SIG-M5 (cell line): ENCODE results near the gene ZSCAN22.

Experiments used
- DNase-seq: peaks from one replicate; lab custom pipeline; 2025; lab: John Stamatoyannopoulos, UW

The ZSCAN22 gene

DNA sequence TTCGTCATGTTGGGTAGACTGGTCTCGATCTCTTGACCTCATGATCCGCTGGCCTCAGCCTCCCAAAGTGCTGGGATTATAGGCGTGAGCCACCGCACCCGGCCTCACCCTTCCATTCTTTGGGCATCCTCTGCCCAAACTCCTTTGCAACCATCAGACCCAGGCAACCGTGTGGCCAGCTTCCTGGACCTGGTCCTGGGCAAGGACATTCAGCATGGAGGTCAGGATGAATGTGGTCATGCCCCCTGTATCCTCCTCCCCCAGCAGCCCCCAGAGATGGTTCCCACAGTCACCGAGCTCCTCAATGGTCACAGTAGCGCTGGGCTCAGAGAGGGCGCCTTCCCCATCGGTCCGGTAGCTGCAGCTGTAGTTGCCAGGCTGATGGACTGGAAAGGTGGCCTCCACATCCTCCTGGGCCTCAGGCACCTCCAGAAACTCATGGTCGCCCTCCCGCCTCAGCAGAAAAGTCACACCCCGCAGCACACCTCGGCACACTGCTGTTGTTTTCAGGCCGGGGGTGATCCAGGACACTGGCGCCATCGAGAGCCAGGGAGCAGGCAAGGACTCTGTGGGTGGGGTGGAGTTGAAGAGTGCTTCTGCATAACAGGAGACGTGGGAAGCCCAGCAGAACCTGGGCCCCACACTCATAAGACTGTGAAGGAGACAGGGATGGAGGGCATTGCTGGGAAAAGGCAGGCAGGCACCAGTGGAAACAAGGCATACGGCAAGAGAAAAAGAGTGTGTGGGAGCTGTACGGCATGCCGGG is 25.4 kb downstream of the ZSCAN22 start:
- DNase-seq = no peak

DNA sequence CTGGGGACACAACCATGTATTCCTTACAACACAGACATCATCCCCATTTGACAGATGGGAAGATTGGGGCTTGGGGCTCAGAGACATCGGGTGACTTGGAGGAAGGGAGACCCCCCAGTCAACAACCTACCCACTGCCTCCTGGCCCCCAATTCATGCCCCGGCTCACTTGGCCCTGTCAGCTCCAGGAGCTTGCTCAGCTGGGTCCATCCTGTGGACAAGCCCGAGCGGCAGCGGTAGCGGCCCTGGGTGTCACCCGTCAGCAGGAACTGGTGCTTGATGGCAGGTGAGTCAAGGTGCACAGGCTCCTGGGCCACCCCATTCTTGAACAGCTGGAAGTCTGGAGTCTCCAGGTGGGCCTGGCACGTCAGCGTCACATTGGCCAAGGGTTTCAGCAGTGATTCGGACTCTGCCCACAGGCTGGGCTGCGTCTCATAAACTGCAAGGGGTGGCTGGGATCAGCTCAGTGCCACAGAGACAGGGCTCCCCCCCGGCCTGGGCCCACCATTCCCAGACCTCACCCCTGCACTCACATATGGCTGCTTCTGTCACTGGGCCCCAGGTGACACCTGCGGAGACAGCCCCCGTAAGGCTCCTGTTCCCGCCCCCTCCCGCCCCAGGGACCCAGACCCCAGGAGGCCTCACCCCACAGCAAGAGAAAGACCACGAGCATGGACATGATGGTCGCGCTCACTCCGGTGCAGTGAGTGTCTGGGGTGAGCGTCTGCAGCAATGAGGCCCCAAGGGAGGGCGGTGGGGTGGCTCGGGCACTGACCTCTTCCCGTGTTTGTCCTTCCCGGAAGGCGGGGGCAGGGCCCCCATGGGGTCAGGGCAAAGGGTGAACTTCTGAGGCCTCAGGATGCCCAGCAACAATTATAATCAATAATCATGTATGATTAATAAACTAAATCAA is 26.2 kb downstream of the ZSCAN22 start, which contains the start of gene A1BG:
A1BG (minus strand) TSS at position 733 of the 912 bp plus-strand sequence; CDS start at position 678, 55 bp downstream.
- DNase-seq = no peak

DNA sequence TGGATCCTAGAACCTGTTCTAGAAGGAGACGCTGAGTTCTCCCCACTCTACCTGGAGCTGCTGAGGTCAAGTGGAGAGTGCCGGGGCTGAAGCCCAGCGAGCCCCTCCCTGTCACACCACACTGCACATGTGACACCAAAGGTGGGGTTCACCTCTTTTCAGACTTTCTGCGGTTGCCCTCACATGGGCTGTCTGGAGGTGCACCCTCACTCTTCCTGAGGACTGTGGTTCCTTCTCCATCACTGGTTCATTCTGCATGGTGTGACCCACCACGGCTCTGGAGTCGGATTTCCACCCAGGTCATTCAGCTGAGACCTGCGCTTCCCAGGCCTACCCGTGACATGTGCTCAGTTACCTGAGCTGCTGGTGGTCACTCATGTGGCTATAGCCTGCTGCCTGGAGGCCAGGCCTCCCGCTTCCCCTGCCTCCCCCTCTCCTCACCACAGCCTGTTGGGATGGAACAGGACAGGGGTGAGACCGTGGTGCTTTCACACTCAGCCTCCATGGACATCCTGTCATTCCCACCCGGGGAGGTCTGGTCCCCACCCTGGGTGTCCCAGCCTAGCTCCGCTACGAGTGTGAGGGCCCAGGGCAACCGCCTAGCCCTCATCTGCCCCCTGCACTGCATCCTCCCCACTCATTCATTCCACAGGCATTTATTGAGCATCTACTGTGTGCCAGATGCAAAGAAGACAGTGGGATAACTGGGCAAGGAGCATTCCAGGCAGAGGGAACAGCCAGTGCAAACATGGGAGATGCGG is 27.1 kb downstream of the ZSCAN22 start:
- DNase-seq = no peak

DNA sequence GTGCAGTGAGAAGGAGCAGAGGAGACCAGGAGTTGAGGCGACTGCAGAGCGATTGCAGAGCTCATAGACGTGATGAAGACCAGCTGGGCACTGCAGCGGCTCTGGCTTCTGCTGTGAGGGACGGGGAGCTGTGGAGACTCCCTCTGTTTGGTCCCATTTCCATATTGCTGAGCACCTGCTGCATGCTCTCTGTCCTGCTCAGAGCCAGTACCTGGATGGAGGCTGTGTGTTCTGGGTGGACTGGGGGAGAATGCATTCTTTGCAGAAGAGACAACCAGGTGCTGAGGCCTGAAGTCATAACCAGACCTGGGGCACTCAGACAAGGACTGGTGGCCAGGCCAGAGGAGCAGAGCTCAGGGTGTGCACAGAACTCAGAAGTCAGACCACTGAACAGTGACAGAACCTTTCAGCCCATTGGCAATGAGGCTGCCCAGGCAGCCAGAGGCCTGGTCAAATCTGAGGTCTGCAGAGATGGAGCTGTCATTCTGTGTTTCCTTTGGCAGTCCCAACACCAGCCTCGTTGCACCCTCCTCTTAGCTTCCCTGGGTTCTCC is 27.8 kb downstream of the ZSCAN22 start:
- DNase-seq = no peak

DNA sequence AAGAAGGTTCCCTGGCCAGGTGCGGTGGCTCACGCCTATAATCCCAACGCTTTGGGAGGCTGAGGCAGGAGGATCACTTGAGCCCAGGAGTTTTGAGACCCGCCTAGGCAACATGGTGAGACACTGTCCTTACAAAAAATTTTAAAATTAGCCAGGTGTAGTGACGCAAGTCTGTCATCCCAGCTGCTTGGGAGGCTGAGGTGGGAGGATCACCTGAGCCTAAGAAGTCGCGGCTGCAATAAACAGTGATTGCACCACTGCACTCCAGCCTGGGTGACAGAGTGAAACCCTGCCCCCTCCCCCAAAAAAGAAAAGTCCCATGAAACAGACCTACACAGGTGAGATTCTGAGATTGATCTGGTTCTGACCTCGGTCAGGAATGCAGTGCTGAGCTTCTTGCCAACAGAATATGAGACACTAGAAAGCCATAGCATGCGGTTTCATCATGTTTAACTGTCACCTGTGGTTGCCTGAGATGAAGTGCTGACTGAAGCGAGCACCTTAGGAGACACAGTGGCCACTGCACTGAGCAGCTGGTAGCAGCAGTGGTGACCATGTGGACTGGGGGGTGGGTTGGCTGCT is 28.5 kb downstream of the ZSCAN22 start:
- no peak for DNase-seq

DNA sequence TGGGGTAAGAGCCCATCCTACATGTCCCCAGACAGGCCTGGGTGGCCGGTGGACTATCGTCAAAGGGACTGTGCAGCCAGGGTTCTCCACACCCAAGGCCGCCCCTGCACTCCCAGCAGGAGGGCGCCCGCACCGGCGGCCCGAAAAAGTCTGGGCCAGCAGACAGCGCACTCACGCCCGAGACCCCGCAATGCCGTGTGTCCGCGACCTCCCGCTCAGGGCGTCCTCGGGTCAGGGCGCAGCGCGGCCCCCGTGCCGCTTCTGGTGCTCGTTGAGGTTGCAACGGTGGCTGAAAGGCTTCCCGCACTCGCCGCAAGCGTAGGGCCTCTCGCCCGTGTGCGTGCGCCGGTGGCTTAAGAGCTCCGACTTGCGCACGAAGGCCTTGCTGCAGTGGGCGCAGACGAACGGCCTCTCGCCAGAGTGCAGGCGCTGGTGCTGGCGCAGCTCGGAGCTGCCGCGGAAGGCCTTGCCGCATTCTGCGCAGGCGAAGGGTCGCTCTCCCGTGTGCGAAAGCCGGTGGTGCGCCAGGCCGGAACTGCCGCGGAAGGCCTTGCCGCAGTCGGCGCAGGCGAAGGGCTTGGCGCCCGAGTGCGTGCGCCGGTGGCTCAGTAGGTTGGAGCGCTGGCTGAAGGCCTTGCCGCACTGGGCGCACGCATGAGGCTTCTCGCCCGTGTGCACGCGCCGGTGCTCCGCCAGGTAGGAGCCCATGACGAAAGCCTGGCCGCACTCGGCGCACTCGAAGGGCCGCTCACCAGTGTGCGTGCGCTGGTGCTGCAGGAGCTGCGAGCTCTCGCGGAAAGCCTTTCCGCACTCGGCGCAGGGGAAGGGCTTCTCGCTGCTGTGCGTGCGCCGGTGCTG is 29.3 kb downstream of the ZSCAN22 start:
- DNase-seq = no peak

DNA sequence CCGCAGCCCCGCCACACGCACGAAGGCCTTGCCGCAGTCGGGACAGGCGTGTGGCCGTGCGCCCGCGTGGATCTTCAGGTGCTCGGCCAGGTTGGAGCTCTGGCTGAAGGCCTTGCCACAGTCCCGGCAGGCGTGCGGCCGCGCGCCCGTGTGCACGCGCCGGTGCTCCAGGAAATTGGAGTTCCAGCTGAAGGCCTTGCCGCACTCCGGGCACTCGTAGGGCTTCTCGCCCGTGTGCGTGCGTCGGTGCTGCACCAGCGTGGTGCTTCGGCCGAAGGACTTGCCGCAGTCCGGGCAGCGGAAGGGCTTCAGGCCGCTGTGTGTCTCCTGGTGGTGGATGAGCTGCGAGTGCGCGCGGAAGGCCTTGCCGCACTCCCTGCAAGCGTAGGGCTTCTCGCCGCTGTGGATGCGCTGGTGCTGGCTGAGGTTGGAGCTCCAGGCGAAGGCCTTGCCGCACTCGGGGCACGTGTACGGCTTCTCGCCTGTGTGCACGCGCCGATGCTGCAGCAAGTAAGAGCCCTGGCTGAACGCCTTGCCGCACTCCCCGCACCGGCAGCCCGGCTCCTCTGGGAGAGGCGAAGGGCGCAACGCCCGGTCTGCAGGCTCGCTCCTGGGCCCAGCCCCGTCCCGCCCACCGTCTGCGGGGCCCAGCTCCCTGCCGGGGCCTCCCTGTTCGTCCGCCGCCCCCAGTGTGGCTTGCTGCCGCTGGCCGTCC is 30.1 kb downstream of the ZSCAN22 start:
- no peak for DNase-seq

DNA sequence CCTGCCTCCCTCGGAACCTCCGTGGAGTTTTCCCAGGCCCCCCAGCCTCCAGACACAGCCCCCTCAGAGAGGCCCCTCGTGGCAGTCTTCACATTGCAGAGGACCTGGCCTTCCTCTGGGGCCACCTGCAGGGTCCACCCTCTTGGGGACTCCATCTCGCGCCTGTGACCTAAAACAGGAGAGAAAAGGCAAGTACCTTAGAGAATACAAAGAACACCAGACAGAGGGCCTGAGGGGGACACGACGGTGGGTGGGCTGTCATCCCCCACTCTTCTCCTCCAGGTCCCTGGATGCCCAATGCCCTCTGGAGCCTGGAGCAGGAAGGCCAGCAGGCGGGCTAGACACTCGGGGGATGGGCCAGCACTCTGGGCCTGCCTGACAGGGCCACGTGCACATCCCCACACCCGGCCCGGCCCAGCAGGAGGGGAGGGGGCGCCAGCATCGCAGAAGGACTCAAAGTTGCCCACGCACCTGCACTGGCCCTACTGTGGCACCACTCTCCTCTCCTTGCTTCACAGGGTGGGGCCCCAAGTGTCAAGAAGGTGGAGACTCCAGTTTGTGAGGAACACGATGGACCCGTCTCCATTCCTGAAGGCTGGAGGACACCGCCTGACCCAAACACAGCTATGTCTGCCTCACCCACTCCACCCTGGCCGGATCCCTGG is 30.8 kb downstream of the ZSCAN22 start:
- no peak for DNase-seq

DNA sequence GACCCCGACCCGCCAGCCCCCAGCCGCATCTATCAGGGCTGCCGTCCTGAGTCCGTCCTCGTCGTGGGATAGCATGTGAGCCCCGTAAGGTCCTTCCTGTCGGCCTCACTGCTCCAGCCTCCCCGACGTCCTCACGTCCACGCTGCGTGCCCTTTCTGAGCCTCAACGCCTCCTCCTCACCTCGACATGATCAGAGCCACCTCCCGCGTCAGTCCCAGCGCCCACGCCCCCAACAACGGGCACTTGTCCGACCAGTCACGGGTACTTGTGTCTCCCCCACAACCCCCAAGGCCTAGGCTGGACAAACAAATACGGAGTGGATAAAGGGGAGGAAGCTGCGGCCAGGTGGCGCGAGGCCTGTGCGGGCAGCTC is 35.1 kb downstream of the ZSCAN22 start:
- DNase-seq = no peak

DNA sequence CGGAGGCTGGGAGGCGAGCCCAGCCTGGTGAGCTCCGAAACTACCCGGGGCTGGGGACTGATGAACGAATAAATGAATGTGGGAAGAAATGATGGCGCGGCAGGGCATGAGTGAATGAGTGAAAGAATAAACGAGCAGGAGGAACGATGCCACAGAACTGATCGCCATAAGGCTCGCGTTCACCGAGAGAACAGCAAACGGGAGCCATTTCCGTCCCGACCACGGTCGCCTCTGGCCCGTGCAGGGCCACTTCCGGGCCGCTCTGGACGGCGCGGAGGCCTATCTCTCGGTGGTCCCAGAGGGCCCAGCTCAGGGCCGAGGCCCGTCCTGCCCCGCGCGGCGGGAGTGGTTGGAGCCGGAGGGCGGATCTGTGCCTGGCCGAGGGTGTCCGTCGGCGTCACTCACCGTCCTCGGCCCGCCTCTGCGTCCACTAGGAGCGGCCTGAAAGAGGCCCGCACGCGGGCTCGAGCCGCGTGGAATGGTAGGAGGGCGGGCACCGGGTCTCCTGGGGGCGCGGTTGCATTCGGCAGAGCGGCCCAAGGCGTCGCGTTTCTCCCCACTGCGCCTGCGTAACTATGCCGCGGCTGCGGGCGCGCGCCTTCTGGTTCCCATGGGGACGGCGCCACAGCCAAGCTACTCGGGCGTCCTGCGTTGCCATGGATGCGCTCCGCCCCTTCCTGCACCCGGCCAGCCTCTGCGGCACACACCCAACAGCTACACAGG is 35.6 kb downstream of the ZSCAN22 start, which contains the start of gene ZNF497:
ZNF497 (minus strand) TSS at position 480 of the 723 bp plus-strand sequence. CDS start 5,116 bp downstream, outside the sequence.
- DNase-seq = peak; percentile 56

DNA sequence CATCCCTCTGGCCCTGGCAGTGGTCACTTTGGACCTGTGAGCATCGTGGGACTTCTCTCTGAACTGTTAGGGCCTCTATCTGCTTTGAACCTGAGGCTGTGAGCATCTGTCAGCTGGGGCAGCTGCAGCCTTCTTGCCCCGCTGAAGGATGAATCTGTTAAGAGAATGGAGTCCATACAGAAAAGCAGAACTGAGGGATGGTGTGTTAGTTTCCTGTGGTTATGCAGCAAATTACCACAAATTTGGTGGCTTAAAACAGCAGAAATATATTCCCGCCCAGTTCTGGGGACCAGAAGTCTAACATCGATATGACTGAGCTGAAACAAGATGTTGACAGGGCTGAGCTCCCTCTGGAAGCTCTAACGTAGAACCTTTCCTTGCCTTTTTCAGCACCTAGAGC is 37.4 kb downstream of the ZSCAN22 start:
- DNase-seq = peak; percentile 67

DNA sequence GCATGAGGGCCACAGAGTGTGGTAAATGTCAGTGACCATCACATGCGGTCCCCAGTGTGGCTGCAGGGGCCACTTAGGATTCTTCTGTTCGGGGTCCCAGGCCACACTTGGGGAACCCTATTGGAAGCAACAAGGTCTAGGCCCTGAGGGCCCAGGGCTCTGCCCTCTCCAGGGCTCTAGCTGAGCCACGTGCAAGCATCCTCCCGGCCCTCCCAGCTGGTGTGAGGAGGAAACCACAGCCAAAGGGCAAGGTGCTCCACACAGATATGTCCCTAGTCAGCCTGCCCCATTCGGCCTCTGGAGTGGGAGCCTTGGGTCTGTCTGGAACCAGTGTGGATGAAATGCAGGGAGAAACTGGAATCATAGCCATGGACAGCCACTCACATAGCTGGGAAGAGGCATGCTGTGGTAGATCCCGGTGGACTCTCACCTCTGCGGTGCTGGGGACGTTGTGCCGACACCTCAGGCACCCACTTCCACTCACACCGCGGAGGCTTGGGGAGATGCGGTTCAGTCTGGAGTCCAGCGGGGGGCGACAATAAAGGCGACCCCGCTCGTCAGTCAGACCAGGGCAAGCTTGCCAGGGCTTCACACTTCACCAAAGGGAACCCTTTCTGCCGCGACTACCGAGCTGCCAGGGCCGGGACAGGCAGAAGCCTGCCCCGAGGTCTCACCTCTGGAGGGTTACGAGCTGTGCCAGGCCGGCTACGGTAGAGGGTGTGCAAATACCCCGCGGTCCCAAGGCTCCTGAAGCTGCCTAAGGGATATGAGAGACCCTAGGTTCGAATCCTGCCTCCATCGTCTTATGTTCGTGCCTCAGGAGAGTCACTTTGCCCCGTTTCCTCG is 40.0 kb downstream of the ZSCAN22 start:
- no peak for DNase-seq

DNA sequence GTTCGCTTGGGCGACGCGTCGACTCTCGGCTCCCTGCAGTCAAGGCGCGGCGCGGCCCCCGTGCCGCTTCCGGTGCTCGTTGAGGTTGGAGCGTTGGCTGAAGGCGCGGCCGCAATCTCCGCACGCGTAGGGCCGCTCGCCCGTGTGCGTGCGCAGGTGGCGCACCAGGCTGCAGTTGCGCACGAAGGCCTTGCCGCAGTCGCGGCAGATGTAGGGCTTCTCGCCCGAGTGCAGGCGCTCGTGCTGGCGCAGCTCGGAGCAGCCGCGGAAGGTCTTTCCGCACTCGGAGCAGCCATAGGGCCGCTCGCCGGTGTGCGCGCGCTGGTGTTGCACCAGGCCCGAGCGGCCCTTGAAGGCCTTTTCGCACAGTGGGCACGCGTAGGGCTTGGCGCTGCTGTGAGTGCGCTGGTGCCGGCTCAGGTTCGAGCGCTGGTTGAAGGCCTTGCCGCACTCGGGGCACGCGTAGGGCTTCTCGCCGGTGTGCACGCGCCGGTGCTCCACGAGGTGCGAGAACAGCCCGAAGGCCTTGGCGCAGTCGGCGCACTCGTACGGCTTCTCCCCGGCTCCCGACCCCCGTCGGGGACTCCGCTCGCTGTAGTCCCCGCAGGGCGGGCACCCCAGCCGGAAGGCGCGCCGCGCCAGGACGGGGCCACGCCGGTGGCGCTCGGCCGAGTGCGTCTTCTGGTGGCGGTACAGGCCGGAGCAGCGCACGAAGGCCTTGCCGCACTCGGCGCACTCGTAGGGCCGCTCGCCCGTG is 41.1 kb downstream of the ZSCAN22 start:
- no peak for DNase-seq

DNA sequence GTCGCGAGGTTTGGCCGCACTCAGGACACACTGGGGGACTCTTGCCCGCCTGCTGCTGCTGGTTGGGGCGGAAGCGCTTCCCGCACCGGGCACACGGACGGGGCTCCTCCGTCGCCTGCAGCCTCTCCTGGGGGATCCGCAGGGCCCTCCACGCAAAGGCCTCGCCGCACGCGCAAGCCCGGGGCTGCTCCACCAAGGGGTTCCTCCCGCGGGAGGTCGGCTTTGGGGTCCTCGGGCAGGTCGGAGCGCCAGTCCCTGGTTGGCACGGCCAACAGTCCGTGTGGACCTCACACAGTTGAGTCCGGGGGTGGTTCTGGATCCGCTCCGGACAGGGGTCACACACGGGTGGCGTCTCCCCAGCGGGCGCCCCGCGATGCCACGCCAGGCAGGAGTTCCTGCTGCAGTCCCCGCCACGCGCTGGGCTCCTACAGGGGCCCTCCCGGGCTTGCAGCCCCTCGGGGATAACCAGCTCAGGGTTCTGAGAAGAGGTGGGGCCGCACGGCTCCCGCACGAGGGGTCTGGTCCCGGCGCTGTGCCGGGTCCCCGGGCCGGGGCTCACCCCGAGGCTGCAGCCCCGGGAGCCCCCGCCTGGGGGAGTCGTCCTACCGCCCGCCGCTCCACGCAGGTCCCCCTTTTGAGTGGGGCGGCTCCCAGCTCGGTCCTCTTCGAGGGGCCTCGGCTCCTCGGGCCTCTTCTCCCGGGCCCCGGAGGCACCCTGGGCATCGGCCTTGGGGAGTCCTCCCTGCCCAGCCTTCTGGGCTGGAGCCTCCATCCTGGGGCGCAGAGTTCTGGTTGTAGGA is 42.0 kb downstream of the ZSCAN22 start:
- DNase-seq = no peak

DNA sequence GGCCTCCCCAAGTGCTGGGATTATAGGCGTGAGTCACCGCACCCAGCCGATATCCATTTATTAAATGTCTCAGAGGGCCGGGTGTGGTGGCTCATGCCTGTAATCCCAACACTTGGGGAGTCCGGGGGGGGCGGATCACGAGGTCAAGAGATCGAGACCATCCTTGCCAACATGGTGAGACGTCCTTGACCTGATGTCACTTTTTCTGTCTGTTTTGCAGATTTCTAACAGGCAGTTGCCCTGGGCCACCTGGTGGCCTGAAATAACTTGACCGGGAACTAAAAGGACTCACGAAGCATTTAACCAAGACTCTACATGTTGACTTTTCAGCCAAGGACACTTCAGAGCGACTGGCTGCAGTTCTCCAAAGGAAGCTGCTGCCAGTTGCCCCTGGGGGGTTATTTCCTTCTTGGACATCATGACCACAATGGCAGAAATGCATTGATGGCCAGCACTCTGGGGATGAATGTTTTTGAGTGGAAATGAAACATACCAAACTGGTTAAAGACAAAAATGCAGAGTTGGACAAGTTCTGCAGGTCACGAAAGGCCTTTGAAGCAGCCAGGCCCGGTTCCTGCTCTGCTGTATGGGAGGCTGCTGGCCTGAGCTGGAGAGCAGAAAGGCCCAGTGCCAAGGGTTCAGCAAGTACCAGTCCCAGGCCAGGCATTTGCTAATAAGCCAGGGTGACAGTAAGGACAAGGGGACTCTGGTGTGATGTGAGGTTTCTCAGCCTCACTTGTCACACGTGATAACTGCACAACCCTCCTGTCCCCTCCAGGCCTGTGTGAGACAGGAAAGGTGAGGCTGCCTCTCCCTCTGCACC is 45.7 kb downstream of the ZSCAN22 start:
- no peak for DNase-seq
